ENCODE measurements around the gene SLC25A13.
A peak's percentile ranks its signal among the peaks of the same experiment; 100 is the strongest.

Gene SLC25A13

GRCh38 chr7:96238976-96239766 is 82.7 kb downstream of the SLC25A13 start:
- DNase-seq (ENCODE audit: low read depth): peak; percentile 52
- no peak for TF ChIP-seq CTCF (conservative IDR thresholded peaks at IDR 0.05; ENCODE audit: control insufficient read depth, insufficient read depth, low read depth, low read length)
- no peak overlapping the region for H3K4me3 ChIP-seq (ENCODE audit: control insufficient read depth, low read depth, low read length)

GRCh38 chr7:96238474-96238873 is 83.4 kb downstream of the SLC25A13 start:
- no peak overlapping the region for H3K4me3 ChIP-seq (ENCODE audit: control insufficient read depth, low read depth, low read length)
- TF ChIP-seq CTCF (conservative IDR thresholded peaks at IDR 0.05; ENCODE audit: control insufficient read depth, insufficient read depth, low read depth, low read length): no peak
- no peak for DNase-seq (ENCODE audit: low read depth)

GRCh38 chr7:96237040-96237439 is 84.9 kb downstream of the SLC25A13 start:
- H3K4me3 ChIP-seq (ENCODE audit: control insufficient read depth, low read depth, low read length): no peak overlapping the region
- DNase-seq (ENCODE audit: low read depth): no peak
- no peak for TF ChIP-seq CTCF (conservative IDR thresholded peaks at IDR 0.05; ENCODE audit: control insufficient read depth, insufficient read depth, low read depth, low read length)

GRCh38 chr7:96236198-96237039 is 85.5 kb downstream of the SLC25A13 start:
- no peak for TF ChIP-seq CTCF (conservative IDR thresholded peaks at IDR 0.05; ENCODE audit: control insufficient read depth, insufficient read depth, low read depth, low read length)
- peak; percentile 97 for DNase-seq (ENCODE audit: low read depth)
- no peak overlapping the region for H3K4me3 ChIP-seq (ENCODE audit: control insufficient read depth, low read depth, low read length)

GRCh38 chr7:96235281-96235680 is 86.6 kb downstream of the SLC25A13 start:
- DNase-seq (ENCODE audit: low read depth): no peak
- no peak overlapping the region for H3K4me3 ChIP-seq (ENCODE audit: control insufficient read depth, low read depth, low read length)
- TF ChIP-seq CTCF (conservative IDR thresholded peaks at IDR 0.05; ENCODE audit: control insufficient read depth, insufficient read depth, low read depth, low read length): no peak

- TF ChIP-seq CTCF (conservative IDR thresholded peaks at IDR 0.05; ENCODE audit: control insufficient read depth, insufficient read depth, low read depth, low read length): no peak
- DNase-seq (ENCODE audit: low read depth): no peak
- no peak overlapping the region for H3K4me3 ChIP-seq (ENCODE audit: control insufficient read depth, low read depth, low read length)
Observed at GRCh38 chr7:96233528-96234154, 88.3 kb downstream of the SLC25A13 start.

Data from fibroblast of mammary gland (primary cell).